Natural killer cell treated with Interleukin-12 subunit alpha and Interleukin-12 subunit beta and Interleukin-15 and Interleukin-18, amount 100 ng/mL, for 72 hours (primary cell): Measurements from ENCODE around the gene SLC37A3. TPM values are rescaled to one million over a fixed set of nuclear protein-coding genes. Genes with fewer than 3 reads are reported as not detected.

ENCODE experiments used
- ATAC-seq, 2 donors: fragments of 150-1000 bp; cut with Tn5 transposase in 1 of 2; sonication (Bioruptor Pico), chemical (Tn5 transposase) in 1 of 2; 2 replicates each; pipeline ENCODE4 v1.10.0; 2021
- DNase-seq: peaks from one replicate; pipeline ENCODE4 v3.0.0; 2022; ENCODE audit warnings: low spot score
- H3K27ac Mint-ChIP-seq, 2 donors: 1 replicate in 1 of 2; 2 replicates in 1 of 2; pipeline ENCODE4 v1.8.0; 2022; ENCODE audit warnings: mixed read lengths in 2 of 2, mild to moderate bottlenecking in 1 of 2, moderate library complexity in 1 of 2
- H3K27me3 Mint-ChIP-seq, 2 donors: 1 replicate in 1 of 2; 2 replicates in 1 of 2; pipeline ENCODE4 v1.8.0; 2022; ENCODE audit warnings: mixed read lengths in 2 of 2
- H3K36me3 Mint-ChIP-seq: one replicate; pipeline ENCODE4 v1.8.0; 2022; ENCODE audit warnings: mixed read lengths
- H3K4me1 Mint-ChIP-seq, 2 donors: 1 replicate in 1 of 2; 2 replicates in 1 of 2; pipeline ENCODE4 v1.8.0; 2022; ENCODE audit warnings: low read depth in 2 of 2, mixed read lengths in 2 of 2, mild to moderate bottlenecking in 1 of 2
- H3K4me3 Mint-ChIP-seq: one replicate; pipeline ENCODE4 v1.8.0; 2022; ENCODE audit warnings: mixed read lengths
- H3K9me3 Mint-ChIP-seq: 2 replicates; pipeline ENCODE4 v1.8.0; 2022; ENCODE audit warnings: mixed read lengths
- total RNA-seq, 2 donors: library from RNA; stranded (reverse); gene quantifications; one replicate each; pipeline ENCODE4 v1.2.3, GENCODE V29; 2022

SLC37A3 gene
- total RNA-seq, 2 donors from 2014 or later: 26.3 to 51.5 TPM

DNA sequence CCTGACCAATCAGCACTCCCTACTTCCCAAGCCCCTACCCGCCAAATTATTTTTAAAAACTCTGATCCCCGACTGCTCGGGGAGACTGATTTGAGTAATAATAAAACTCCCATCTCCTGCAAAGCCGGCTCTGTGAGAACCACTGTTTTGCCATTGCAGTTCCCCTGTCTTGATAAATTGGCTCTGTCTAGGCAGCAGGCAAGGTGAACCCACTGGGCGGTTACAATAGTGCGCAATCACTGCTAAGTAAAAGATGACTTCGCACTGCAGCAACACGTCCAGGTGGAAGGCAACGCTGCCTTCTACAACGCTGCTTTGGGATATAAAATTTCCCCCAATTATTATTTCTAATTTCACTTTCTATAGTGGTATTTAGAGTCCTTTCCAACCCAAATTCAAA lies 8.9 kb downstream of the SLC37A3 start:
- Mint-ChIP-seq H3K36me3 (no peaks in the 10 kb centered on the region), H3K27me3 (no peaks in the 10 kb centered on the region), H3K4me1 (no peaks in the 10 kb centered on the region), H3K4me3 (no peak overlapping the region), H3K9me3 (no peaks in the 10 kb centered on the region), H3K27ac (no peak overlapping the region)
- ATAC-seq (no peak), DNase-seq (no peak)

DNA sequence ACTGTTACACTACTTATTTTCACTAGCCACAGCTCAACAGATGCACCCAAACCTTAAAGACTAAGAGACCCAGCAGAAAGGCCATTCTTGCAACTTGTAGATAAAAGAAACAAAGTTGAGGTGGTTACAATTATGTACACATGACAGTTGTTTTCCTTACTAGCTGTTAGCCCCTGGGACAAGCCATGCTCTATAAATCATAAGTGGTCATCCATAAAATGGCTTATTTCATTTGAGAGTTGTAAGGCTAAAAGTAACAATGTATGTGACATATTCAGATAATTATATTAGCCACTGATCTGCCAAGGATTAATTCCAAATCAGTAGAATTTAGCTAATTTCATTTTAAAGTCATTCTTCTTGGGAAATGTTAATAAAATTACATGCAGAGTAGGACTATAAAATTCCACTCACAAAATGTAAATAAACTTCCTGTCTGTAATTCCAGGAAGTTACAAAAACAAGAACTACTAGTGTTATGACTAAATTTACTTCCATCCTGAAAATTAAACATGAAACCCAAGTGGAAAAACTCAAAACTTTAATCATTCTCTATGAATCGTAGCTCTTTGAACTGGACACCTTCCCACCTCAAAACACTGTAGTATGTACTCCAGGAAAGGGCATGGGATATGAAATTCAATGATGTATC lies 13.3 kb downstream of the SLC37A3 start:
- DNase-seq (no peak), ATAC-seq (no peak)
- H3K27me3 Mint-ChIP-seq: no peaks in the 10 kb centered on the region
- H3K9me3 Mint-ChIP-seq: no peaks in the 10 kb centered on the region
- H3K4me1 Mint-ChIP-seq: no peaks in the 10 kb centered on the region
- H3K4me3 Mint-ChIP-seq: no peak overlapping the region
- no peak overlapping the region for H3K27ac Mint-ChIP-seq
- H3K36me3 Mint-ChIP-seq: no peaks in the 10 kb centered on the region

DNA sequence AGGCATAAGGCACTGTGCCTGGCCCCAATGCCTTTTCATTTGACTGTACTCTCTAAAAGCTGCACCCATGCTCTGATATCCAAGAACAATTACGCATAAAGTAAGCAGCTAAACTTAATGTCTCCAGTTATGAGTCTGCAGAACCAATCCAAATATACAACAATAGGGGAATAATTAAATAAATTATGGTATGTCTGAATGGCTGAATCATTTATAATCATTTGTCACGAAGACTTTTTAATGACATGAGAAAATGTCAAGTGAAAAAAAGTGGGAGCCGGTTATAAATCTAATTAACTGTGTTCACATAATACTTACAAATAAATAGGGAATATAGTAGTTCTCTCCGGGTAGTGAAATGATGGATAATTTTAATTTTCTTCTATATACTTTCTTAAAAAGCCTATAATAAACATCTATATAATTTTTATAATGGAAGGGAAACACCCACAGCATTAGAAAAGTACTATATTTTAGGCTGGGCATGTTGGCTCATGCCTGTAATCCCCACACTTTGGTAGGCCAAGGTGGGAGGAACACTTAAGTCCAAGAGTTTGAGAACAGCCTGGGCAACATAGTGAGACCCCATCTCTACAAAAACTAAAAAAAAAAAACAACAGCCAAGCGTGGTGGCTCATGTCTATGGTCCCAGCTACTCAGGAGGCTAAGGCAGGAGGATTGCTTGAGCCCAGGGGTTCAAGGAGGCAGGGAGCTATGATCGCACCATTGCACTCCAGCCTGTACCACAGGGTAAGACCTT lies 14.2 kb downstream of the SLC37A3 start:
- no peak for DNase-seq
- Mint-ChIP-seq H3K4me1 (no peaks in the 10 kb centered on the region), H3K4me3 (no peak overlapping the region), H3K27me3 (no peaks in the 10 kb centered on the region), H3K36me3 (no peaks in the 10 kb centered on the region), H3K27ac (no peak overlapping the region), H3K9me3 (no peaks in the 10 kb centered on the region)
- ATAC-seq: no peak

DNA sequence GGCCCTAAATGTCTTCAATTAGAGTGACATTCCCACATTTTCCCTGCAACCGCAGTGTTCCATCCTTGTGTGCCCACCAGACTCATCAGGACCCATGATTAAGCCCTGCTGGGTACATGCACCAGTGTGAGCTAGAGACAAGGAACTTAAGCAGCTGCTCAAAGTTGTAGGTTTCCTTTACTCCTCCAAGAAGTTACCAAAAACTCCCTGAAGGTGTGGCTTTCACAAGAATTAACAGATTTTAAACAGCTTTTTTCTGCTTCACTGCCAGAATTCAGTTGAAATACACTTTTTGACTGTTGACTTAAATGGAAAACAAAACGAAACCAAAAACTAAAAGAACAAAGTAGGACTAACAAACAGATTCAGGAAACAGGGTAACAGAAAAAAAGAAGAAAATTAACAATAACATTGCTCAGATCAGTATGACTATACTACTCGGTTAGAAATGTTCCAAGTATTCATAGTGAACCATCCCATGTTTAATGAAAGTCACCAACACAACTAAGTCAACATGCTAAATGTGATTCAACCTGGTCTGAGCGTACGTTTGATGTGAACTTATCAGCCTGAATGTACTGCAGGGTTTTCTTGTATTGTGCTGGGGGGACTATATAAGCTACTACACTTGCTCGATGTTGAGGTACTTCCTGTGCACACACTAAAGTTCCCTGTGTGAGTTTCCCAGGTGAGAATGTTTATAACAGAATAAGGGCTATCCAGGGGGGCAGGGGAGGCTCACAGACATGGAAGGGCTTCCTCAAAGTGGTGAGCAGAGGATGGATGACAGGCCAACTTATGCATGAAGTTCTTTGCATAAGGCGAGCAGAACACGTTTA lies 22.2 kb downstream of the SLC37A3 start:
- peak; percentile 62 to 90 for ATAC-seq
- peaks cover 7 to 9% of the 10 kb centered on the region in 2 donors for H3K4me1 Mint-ChIP-seq
- no peaks in the 10 kb centered on the region for H3K27me3 Mint-ChIP-seq
- H3K4me3 Mint-ChIP-seq: peak overlapping the region; percentile 72
- H3K27ac Mint-ChIP-seq: peak overlapping the region; percentile 67 to 76
- no peaks in the 10 kb centered on the region for H3K36me3 Mint-ChIP-seq
- H3K9me3 Mint-ChIP-seq: no peaks in the 10 kb centered on the region
- DNase-seq: no peak

DNA sequence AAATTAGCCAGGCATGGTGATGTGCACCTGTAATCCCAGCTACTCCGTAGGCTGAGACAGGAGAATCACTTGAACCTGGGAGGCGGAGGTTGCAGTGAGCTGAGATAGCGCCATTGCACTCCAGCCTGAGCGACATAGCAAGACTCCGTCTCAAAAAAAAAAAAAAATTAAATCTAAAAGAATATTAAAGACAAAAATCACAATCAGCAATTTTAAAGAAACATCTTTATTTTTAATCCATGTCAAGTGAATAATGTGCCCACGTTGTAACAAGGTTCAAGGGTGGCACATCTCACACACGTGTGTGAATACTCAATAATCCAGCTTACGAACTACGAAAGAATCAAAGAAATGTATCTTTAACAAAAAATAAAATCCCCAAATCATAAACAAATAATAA lies 23.0 kb downstream of the SLC37A3 start:
- no peak for DNase-seq
- Mint-ChIP-seq H3K36me3 (no peaks in the 10 kb centered on the region), H3K4me1 (peaks cover 7 to 9% of the 10 kb centered on the region in 2 donors), H3K27ac (peak overlapping the region; percentile 67 to 76), H3K4me3 (peak overlapping the region; percentile 72), H3K9me3 (no peaks in the 10 kb centered on the region), H3K27me3 (no peaks in the 10 kb centered on the region)
- ATAC-seq: no peak

DNA sequence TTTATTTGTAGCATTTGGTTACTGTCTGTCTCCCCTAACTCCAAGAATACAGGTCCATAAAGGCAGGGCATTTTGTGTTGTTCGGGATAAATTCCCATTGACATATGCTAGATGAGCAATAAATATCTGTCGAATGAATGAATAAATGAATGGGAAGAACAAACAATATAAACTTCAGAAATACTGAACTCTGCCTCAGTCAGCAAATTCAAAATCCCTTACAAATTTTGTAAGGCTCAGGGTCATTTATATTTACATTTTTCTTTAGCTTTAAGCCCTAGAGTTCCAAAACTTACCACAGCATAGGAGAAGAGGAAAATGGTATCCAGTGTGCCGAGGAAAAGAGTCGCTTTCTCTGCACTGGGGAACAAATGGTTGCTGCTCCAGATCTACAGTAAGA lies 29.0 kb downstream of the SLC37A3 start:
- peaks cover 7% of the 10 kb centered on the region for H3K36me3 Mint-ChIP-seq
- H3K27ac Mint-ChIP-seq: no peak overlapping the region
- H3K9me3 Mint-ChIP-seq: no peaks in the 10 kb centered on the region
- ATAC-seq (no peak), DNase-seq (no peak)
- H3K4me3 Mint-ChIP-seq: no peak overlapping the region
- no peaks in the 10 kb centered on the region for H3K27me3 Mint-ChIP-seq
- no peaks in the 10 kb centered on the region for H3K4me1 Mint-ChIP-seq

DNA sequence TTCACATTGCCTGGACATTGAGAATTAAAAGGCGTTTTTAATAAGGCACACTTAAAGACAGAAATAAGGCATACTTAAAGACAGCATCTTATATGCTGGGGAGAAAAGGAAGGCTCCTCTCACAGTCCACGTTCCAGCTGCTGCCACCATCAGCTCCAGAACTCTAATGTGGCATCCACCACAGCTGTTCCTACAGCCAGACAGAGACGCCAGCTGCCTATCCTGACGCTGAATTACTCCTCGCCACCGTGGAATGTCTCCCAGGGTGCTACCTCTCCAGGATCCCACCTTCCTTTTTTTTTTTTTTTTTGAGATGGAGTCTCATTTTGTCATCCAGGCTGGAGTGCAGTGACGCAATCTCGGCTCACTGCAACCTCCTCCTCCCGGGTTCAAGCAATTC lies 30.8 kb downstream of the SLC37A3 start:
- Mint-ChIP-seq H3K4me3 (no peak overlapping the region), H3K27ac (no peak overlapping the region), H3K36me3 (peaks cover 7% of the 10 kb centered on the region)

DNA sequence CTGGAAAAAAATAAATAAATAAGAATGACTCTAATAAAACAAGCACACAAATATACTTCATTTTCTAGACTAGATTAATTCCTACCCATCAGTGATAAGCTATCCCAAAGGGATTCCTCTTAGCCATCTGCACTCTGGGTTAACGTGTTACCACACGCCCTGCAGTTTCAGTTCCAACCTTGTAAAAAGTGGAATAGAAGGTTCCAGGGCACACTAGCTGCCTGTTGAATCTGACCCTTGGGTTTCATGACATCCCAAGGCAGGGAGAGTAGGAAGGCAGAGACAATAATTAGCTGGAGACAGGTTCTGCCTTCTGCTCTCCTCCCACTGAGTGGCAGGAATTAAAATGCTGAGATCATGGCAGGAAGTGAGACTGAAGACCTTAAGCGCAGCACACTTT lies 33.5 kb downstream of the SLC37A3 start:
- Mint-ChIP-seq H3K9me3 (no peaks in the 10 kb centered on the region), H3K36me3 (peaks cover 13% of the 10 kb centered on the region), H3K4me1 (peaks cover 7% of the 10 kb centered on the region in 2 donors), H3K4me3 (no peak overlapping the region), H3K27ac (no peak overlapping the region), H3K27me3 (no peaks in the 10 kb centered on the region)
- ATAC-seq: no peak
- DNase-seq: no peak

More for the DNA sequence above, 30.8 kb downstream of the SLC37A3 start:
- Mint-ChIP-seq H3K27me3 (no peaks in the 10 kb centered on the region), H3K4me1 (no peaks in the 10 kb centered on the region), H3K9me3 (no peaks in the 10 kb centered on the region)
- DNase-seq (no peak), ATAC-seq (no peak)

DNA sequence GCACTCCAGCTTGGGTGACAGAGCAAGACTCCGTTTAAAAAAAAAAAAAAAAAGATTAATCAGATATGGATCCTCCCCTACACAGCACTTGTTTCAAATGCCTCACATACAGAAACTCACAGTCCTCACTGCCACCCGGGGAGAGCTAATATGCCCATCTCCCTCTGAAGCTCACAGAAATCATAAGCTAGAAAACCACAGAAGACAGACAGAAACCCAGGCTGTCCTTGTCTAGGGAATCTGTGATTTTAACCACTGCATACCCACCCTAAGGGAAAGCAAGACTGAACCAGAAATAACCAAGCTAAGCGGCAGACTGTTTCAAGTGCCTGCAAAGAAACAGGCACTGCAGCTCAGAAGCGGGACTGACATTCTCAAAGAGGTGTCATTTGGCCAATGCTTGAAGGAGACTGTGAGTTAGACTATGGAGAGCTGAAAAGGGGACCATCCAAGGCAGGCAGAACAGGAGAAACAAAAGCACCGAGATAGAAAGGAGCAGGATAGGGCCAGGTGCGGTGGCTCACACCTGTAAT lies 37.6 kb downstream of the SLC37A3 start:
- no peak for DNase-seq
- peak overlapping the region; percentile 55 for H3K4me3 Mint-ChIP-seq
- H3K36me3 Mint-ChIP-seq: peaks cover 6% of the 10 kb centered on the region

DNA sequence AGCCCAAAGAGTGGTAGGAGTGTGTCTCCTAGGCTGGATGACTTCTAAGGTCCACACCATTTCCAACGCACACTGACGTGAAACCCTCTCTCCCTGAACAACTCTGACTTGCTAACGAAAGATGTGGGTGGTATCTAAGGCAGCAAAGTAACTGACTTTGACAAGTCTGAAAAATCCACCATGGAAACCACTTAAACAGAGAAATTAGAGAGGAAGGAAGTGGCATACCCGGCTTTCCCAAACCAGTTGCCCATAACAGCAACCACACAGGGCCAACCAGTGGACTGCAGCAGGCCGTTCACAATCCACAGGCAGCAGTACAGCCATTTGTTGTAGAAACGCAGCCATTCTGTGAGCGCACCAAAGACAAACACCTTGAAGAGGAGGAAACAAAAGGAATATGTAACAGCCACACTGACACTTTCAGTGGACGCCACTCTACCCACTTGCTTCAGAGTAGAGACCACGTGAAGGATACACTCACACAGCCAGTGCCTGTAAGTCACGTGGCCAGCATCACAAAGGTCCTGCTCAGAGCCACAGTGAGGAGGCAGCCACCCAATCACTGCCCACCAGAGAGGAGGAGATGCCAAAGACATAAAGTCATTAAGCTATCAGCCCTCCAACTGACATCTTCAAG lies 39.8 kb downstream of the SLC37A3 start:
- Mint-ChIP-seq H3K9me3 (no peaks in the 10 kb centered on the region), H3K36me3 (peaks cover 6% of the 10 kb centered on the region), H3K4me1 (peaks cover 23 to 27% of the 10 kb centered on the region in 2 donors), H3K27ac (peak overlapping the region; percentile 95 to 98), H3K27me3 (no peaks in the 10 kb centered on the region), H3K4me3 (peak overlapping the region; percentile 91)
- peak; percentile 65 for DNase-seq
- ATAC-seq: peak; percentile 88 to 90

More for the DNA sequence above, 37.6 kb downstream of the SLC37A3 start:
- ATAC-seq: no peak
- Mint-ChIP-seq H3K27me3 (no peaks in the 10 kb centered on the region), H3K4me1 (peaks cover 23 to 27% of the 10 kb centered on the region in 2 donors), H3K27ac (peak overlapping the region; percentile 51 to 98), H3K9me3 (no peaks in the 10 kb centered on the region)

DNA sequence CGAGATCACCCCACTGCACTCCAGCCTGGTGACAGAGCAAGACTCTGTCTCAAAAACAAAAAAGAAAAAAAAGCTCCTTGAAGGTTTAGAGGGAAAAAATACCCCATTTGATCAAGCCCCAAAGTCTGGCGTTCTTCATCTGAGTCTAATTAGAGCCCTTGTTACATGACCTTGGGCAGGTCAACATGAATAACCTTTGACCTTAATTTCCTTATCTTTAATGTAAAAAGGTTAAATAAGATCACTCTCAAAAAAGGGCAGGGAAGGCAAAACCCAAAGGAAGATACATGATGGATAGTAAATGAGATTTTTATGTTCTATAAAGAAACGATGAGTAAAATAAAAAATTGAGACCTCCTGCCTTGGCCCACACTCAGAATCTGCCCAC lies 40.3 kb downstream of the SLC37A3 start:
- ATAC-seq (no peak), DNase-seq (no peak)
- peak overlapping the region; percentile 95 to 98 for H3K27ac Mint-ChIP-seq
- peaks cover 23 to 27% of the 10 kb centered on the region in 2 donors for H3K4me1 Mint-ChIP-seq
- no peaks in the 10 kb centered on the region for H3K27me3 Mint-ChIP-seq
- peak overlapping the region; percentile 91 for H3K4me3 Mint-ChIP-seq
- no peaks in the 10 kb centered on the region for H3K9me3 Mint-ChIP-seq
- peaks cover 6% of the 10 kb centered on the region for H3K36me3 Mint-ChIP-seq

DNA sequence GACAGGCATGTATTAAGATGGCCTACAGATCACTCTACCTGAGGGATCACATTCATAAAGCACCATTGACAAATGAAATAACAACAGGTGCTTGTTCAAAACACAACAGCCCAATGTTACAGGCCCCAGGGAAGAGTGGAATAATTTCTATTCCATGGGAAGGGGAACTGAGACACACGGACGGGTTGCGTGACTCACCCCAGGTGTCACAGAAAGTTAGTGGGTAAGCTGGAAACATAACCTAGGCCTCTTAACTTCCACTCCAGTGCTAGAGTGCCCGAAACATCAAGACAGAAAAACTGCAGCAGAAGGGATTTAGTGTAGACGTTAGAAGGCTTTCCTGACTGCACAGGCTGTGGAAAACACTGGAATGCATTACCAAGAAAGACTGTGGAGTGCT lies 48.3 kb downstream of the SLC37A3 start:
- Mint-ChIP-seq H3K4me1 (no peaks in the 10 kb centered on the region), H3K4me3 (no peak overlapping the region), H3K27me3 (no peaks in the 10 kb centered on the region), H3K27ac (no peak overlapping the region), H3K36me3 (peaks cover 17% of the 10 kb centered on the region), H3K9me3 (no peaks in the 10 kb centered on the region)
- ATAC-seq (no peak), DNase-seq (no peak)

DNA sequence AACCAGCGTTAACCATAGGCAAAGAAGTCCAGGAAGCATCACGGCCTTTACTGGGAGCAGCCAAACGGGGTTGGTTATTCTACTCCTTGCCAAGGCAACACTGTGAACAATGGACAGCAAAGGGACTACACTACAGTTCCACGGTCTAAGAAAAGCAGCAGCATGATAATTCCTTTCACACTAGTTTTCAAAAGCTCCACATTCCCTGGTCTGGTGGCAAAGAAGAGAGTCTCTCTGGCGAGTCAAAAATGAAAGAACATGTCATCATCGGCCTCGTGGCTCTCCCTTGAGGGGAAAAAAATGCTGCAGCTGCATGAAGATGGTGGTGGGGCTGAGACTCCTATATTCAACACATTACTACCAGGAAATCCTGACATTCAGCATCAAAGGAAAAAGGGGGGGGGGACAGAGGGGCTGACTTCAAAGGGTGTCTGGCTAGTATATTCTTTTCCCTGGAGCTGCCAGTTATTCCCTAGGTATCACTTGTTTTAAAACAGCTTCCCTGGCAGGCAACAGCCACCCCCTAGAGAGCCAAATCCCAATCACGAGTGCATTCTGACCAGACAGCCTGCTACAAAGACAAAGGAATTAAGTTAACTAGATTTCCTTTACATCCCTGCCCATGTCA lies 49.1 kb downstream of the SLC37A3 start:
- no peaks in the 10 kb centered on the region for H3K27me3 Mint-ChIP-seq
- no peak for DNase-seq
- no peaks in the 10 kb centered on the region for H3K4me1 Mint-ChIP-seq
- no peak overlapping the region for H3K4me3 Mint-ChIP-seq
- H3K27ac Mint-ChIP-seq: no peak overlapping the region
- no peaks in the 10 kb centered on the region for H3K9me3 Mint-ChIP-seq
- no peak for ATAC-seq
- H3K36me3 Mint-ChIP-seq: peaks cover 17% of the 10 kb centered on the region
